Lung (tissue), 12 donors: ENCODE data around the gene RPGRIP1L. TPM values are rescaled to one million over a fixed set of nuclear protein-coding genes. Genes with fewer than 3 reads are reported as not detected.
A peak's percentile ranks its signal among the peaks of the same experiment; 100 is the strongest.

Source experiments
- ATAC-seq: fragments of 200-7000 bp; cut with Tn5 transposase; one replicate; pipeline ENCODE4 v1.9.1; 2020; ENCODE audit warnings: moderate number of reproducible peaks; ENCODE audit not compliant: insufficient read depth, low FRiP score
- DNase-seq, 3 donors: peaks; one replicate each; pipeline ENCODE4 v3.0.0-alpha.2; 2013 to 2017
- H3K27ac ChIP-seq, 2 donors: one replicate each; pipeline ENCODE4 v1.5.1; 2013; ENCODE audit warnings: mild to moderate bottlenecking in 2 of 2, moderate library complexity in 2 of 2, control low read depth in 1 of 2, inconsistent platforms in 1 of 2, low read depth in 1 of 2, low read length in 1 of 2
- H3K27me3 ChIP-seq, 3 donors: one replicate each; pipeline ENCODE4 v1.5.1; 2013; ENCODE audit warnings: low read length in 2 of 3; ENCODE audit not compliant: control insufficient read depth in 3 of 3, insufficient read depth in 3 of 3
- H3K36me3 ChIP-seq, 4 donors: one replicate each; pipeline ENCODE4 v1.5.1; 2013; ENCODE audit warnings: low read length in 4 of 4, mild to moderate bottlenecking in 1 of 4, moderate library complexity in 1 of 4; ENCODE audit not compliant: control insufficient read depth in 4 of 4, insufficient read depth in 4 of 4
- H3K4me1 ChIP-seq, 5 donors: one replicate each; pipeline ENCODE4 v1.5.1; 2013; ENCODE audit warnings: low read length in 5 of 5, mild to moderate bottlenecking in 2 of 5, moderate library complexity in 1 of 5; ENCODE audit not compliant: control insufficient read depth in 5 of 5, insufficient read depth in 5 of 5
- H3K4me3 ChIP-seq: one replicate; pipeline ENCODE4 v1.5.1; 2013; ENCODE audit warnings: mild to moderate bottlenecking, control low read depth, moderate library complexity
- H3K9ac ChIP-seq, 2 donors: one replicate each; pipeline ENCODE4 v1.5.1; 2013; ENCODE audit warnings: low read length in 2 of 2, control low read depth in 1 of 2; ENCODE audit not compliant: insufficient read depth in 1 of 2
- H3K9me3 ChIP-seq, 4 donors: one replicate each; pipeline ENCODE4 v1.5.1; 2013; ENCODE audit warnings: low read length in 3 of 4, mild to moderate bottlenecking in 1 of 4, moderate library complexity in 1 of 4; ENCODE audit not compliant: control insufficient read depth in 4 of 4, insufficient read depth in 3 of 4
- WGBS, 2 donors: extraction: QIAGEN DNeasy Blood & Tissue Kit; methylation state at CpG; one replicate each; pipeline ENCODE4 v1.1.7; 2013; 5-methylcytosine and 5-hydroxymethylcytosine counted together
- polyA plus RNA-seq, 2 donors: library from polyadenylated mRNA; stranded (reverse); fragments of 200-250 nt; gene quantifications; one replicate each; pipeline ENCODE4 v1.2.1, GENCODE V29; 2013
- total RNA-seq, 2 donors: library from RNA; depleted of rRNA in 1 of 2; stranded (reverse); fragments of >200 nt in 1 of 2; gene quantifications; one replicate each; pipeline ENCODE4 v1.2.1, GENCODE V29; 2014 to 2021
- TF ChIP-seq, protein P1 (sequence below): IDR thresholded peaks from 2 replicates; pipeline ENCODE4 v1.5.1; 2012; ENCODE audit warnings: mild to moderate bottlenecking; ENCODE audit errors: control extremely low read depth, extremely low read depth
- donor health status: control.
- donor health status: control.
- donor health status: Bipolar disorder and iron deficiency.
- donor health status: healthy.
- donor health status: DM: yes; HTN: yes; CAD: no.

The RPGRIP1L gene
- total and polyA plus RNA-seq, 4 donors = 2.2 to 17.9 (median 6.2) TPM

GRCh38 chr16:53571763-53572162, 131.9 kb downstream of the RPGRIP1L start:
- Histone ChIP-seq H3K27me3 (no peaks in the 10 kb centered on the region), H3K9ac (no peak overlapping the region), H3K27ac (no peak overlapping the region), H3K4me1 (no peaks in the 10 kb centered on the region), H3K36me3 (no peaks in the 10 kb centered on the region), H3K9me3 (peaks cover 0 to 9% (median 2%) of the 10 kb centered on the region in 4 donors), H3K4me3 (no peak overlapping the region)
- TF ChIP-seq, protein P1, sequence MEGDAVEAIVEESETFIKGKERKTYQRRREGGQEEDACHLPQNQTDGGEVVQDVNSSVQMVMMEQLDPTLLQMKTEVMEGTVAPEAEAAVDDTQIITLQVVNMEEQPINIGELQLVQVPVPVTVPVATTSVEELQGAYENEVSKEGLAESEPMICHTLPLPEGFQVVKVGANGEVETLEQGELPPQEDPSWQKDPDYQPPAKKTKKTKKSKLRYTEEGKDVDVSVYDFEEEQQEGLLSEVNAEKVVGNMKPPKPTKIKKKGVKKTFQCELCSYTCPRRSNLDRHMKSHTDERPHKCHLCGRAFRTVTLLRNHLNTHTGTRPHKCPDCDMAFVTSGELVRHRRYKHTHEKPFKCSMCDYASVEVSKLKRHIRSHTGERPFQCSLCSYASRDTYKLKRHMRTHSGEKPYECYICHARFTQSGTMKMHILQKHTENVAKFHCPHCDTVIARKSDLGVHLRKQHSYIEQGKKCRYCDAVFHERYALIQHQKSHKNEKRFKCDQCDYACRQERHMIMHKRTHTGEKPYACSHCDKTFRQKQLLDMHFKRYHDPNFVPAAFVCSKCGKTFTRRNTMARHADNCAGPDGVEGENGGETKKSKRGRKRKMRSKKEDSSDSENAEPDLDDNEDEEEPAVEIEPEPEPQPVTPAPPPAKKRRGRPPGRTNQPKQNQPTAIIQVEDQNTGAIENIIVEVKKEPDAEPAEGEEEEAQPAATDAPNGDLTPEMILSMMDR = no peak
- ATAC-seq (no peak), DNase-seq (no peak)

- Histone ChIP-seq H3K27me3 (no peaks in the 10 kb centered on the region), H3K4me3 (no peak overlapping the region), H3K36me3 (no peaks in the 10 kb centered on the region), H3K9ac (no peak overlapping the region), H3K27ac (no peak overlapping the region), H3K9me3 (peaks cover 0 to 5% (median 3%) of the 10 kb centered on the region in 4 donors), H3K4me1 (no peaks in the 10 kb centered on the region)
- no peak for ATAC-seq
- WGBS, 2 donors = 65 to 82% methylated on average over 5 of the region's 5 CpGs
- peak in 1 of 3 donors; percentile 14 for DNase-seq
- TF ChIP-seq, protein P1 = no peak
These were observed 137.0 kb downstream of the RPGRIP1L start for GRCh38 chr16:53566552-53567245.

- H3K4me3 ChIP-seq = no peak overlapping the region
- H3K9ac ChIP-seq = no peak overlapping the region
- TF ChIP-seq, protein P1 = no peak
- peaks cover 0 to 2% (median 0%) of the 10 kb centered on the region in 4 donors for H3K9me3 ChIP-seq
- H3K4me1 ChIP-seq = no peaks in the 10 kb centered on the region
- ATAC-seq = no peak
- no peak overlapping the region for H3K27ac ChIP-seq
- H3K36me3 ChIP-seq = no peaks in the 10 kb centered on the region
- 77 to 88% methylated on average over 8 of the region's 8 CpGs for WGBS, 2 donors
- no peak for DNase-seq
- H3K27me3 ChIP-seq = no peaks in the 10 kb centered on the region
These were observed 138.3 kb downstream of the RPGRIP1L start for GRCh38 chr16:53565296-53565863.
